ENCODE results near the gene MORC2.

- TF ChIP-seq POLR2A (IDR thresholded peaks at IDR 0.05), result no peak
- TF ChIP-seq CTCF (IDR thresholded peaks at IDR 0.05), result no peak
Measured at GRCh38 chr22:30931541-30932300, 36.9 kb downstream of the MORC2 start.
